ENCODE data around the gene SPEF1.
A peak's percentile ranks its signal among the peaks of the same experiment; 100 is the strongest.

The SPEF1 gene

DNA sequence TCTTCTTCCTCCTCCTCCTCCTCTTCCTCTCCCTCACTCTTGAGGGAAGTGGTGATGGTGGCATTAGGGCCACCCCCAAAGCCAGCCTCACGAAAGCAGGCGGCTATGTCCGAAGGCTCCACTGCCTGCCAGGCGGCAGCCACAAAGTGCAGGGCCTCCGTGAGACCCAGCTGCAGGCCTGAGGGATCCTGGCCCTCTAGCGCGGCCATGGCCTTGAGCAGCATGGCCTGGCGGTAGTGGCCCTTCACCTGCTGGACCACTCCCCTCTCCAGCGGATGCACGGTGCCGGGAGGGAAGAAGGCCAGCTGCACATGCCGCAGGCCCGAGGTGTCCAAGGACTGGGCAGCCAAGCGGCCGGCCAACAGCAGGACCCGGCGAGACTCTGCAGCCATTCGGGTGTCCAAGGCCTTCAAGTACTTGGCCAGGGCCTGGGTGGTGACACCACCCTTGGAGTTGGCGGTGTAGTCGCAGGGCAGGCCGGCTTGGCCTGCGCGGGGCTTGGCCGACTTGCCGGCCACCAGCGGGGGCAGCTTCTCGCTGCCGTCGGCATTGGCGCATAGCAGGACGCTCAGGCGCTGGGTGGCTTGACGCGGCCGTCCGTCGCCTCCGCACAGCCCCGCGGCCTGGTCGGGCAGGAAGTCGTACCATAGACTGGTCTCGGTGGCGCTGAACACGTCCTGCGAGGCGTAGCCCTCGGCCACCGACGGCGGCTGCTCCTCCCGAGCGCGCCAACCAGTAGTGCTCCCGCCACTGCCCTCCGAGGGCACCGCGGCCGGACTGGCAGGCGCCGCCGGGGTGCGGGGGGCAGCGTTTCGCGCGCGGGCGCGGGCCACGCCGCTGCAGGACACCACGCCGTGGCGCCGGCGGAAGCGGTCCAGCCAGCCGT, 4.2 kb upstream of the SPEF1 start:
- Mint-ChIP-seq H3K36me3 (peaks cover 20% of the 10 kb centered on the region), H3K4me1 (peaks cover 65% of the 10 kb centered on the region), H3K4me3 (peak overlapping the region; percentile 70), H3K9me3 (no peaks in the 10 kb centered on the region), H3K27ac (peak overlapping the region; percentile 79)
- DNase-seq (ENCODE audit: low spot score in 2 of 2) (no peak), ATAC-seq (no peak)

- H3K4me1 Mint-ChIP-seq: peaks cover 65% of the 10 kb centered on the region
- ATAC-seq (no peak), DNase-seq (ENCODE audit: low spot score in 2 of 2) (no peak)
- peak overlapping the region; percentile 70 for H3K4me3 Mint-ChIP-seq
- peak overlapping the region; percentile 79 for H3K27ac Mint-ChIP-seq
- H3K9me3 Mint-ChIP-seq: no peaks in the 10 kb centered on the region
- H3K36me3 Mint-ChIP-seq: peaks cover 20% of the 10 kb centered on the region
These were observed 3.6 kb upstream of the SPEF1 start for GRCh38 chr20:3784863-3785239.

DNA sequence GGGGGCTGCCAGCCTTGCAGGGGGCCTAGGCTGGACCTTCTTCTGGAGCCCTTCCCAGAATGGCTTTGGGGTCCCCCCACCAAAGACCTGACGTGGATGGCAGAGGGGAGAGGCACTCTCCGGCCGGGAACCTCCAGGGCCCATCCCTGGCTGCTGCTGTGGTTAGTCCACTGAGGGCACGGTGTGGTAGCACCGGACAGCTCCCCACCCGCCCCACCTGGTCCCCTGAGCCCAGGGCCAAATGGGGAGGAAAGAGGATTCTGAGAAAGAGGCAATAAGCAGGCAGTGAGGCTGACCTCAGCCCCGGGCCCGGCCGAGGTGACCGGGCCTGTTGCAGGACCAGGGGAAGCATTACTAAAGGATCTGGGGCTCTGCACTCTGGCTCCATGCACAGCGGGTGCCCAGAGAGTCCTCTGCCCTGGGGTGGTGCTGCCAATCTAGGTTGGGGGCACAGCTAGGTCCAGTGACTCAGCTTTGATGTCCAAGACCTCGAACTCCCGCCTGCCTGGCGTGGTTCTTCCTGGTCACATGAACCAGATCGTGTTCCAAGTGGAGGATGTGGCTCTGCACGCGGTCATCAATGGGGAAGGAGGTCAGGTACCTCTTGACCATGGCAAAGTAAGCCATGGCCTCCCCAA, 3.1 kb upstream of the SPEF1 start:
- Mint-ChIP-seq H3K4me3 (peak overlapping the region; percentile 70), H3K36me3 (peaks cover 20% of the 10 kb centered on the region), H3K4me1 (peaks cover 67% of the 10 kb centered on the region), H3K9me3 (no peaks in the 10 kb centered on the region), H3K27ac (peak overlapping the region; percentile 79)
- ATAC-seq: no peak
- DNase-seq (ENCODE audit: low spot score in 2 of 2): no peak

GRCh38 chr20:3783511-3784195, 2.4 kb upstream of the SPEF1 start:
- no peak overlapping the region for H3K4me3 Mint-ChIP-seq
- no peak for DNase-seq (ENCODE audit: low spot score in 2 of 2)

GRCh38 chr20:3783068-3783489, 1.8 kb upstream of the SPEF1 start:
- peak overlapping the region; percentile 79 for H3K27ac Mint-ChIP-seq
- no peaks in the 10 kb centered on the region for H3K9me3 Mint-ChIP-seq
- H3K4me1 Mint-ChIP-seq: peaks cover 69% of the 10 kb centered on the region
- no peak for DNase-seq (ENCODE audit: low spot score in 2 of 2)
- H3K4me3 Mint-ChIP-seq: no peak overlapping the region
- H3K36me3 Mint-ChIP-seq: peaks cover 20% of the 10 kb centered on the region
- no peak for ATAC-seq

More at GRCh38 chr20:3783511-3784195, 2.4 kb upstream of the SPEF1 start:
- no peaks in the 10 kb centered on the region for H3K9me3 Mint-ChIP-seq
- peak overlapping the region; percentile 79 for H3K27ac Mint-ChIP-seq
- peaks cover 20% of the 10 kb centered on the region for H3K36me3 Mint-ChIP-seq
- peaks cover 68% of the 10 kb centered on the region for H3K4me1 Mint-ChIP-seq
- ATAC-seq: no peak

GRCh38 chr20:3782597-3782996, 1.3 kb upstream of the SPEF1 start:
- DNase-seq (ENCODE audit: low spot score in 2 of 2) (no peak), ATAC-seq (no peak)
- H3K27ac Mint-ChIP-seq: no peak overlapping the region
- H3K9me3 Mint-ChIP-seq: no peaks in the 10 kb centered on the region
- H3K4me1 Mint-ChIP-seq: peaks cover 68% of the 10 kb centered on the region
- H3K36me3 Mint-ChIP-seq: peaks cover 20% of the 10 kb centered on the region
- H3K4me3 Mint-ChIP-seq: no peak overlapping the region

- peak overlapping the region; percentile 80 for H3K4me3 Mint-ChIP-seq
These were observed 2.3 kb downstream of the SPEF1 start for GRCh38 chr20:3778976-3779375.

DNA sequence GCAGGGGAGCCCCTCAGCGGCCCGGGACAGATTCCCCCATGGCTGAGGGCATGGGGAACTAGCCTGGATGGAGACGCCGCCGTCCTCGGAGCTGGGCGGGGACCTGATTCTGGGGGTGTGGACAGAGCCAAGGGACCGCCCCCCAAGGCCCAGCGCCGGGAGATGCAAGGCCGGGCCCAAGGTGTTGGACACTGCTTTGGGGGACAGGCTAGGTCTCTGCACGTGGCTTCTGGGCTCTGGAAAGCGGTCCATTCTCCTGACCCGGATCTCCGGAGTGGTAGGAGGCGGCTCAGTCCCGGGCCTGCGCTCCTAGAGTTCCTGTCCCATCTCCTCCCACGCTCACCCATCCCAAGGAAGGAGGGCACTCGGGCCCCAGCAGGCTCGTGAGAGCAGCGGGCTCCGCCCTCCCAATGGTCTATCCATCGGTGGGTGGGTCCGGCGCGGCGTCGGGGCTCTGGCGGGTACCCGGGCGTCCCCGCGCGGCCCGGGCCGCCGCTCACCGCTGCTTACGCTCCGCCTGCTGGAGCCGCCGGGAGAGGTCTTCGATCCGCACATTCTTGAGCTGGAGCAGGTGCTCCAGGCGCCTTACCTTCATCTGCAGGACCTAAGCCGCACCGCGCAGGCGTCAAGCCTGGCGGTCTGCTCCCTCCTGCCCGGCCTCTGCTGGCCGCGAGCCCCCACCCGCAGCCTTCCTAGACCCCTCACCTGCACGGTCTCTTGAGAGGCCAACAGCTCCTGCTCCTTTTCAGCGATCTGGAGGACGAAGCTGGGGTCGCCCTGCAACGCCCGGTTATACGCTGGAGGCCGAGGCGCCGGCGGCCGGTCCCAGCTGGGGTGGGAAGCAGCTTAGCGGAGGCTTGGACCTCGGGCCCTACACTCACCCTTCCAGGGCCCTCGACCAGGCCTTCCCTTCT, 3.3 kb downstream of the SPEF1 start:
- DNase-seq (ENCODE audit: low spot score in 2 of 2) (peak; percentile 45 to 77), ATAC-seq (peak; percentile 89)
- H3K4me1 Mint-ChIP-seq: peaks cover 53% of the 10 kb centered on the region
- peak overlapping the region; percentile 80 for H3K4me3 Mint-ChIP-seq
- H3K9me3 Mint-ChIP-seq: no peaks in the 10 kb centered on the region
- H3K36me3 Mint-ChIP-seq: no peaks in the 10 kb centered on the region
- H3K27ac Mint-ChIP-seq: peak overlapping the region; percentile 43

More at GRCh38 chr20:3778976-3779375, 2.3 kb downstream of the SPEF1 start:
- ATAC-seq: no peak
- Mint-ChIP-seq H3K36me3 (peaks cover 6% of the 10 kb centered on the region), H3K4me1 (peaks cover 61% of the 10 kb centered on the region), H3K9me3 (no peaks in the 10 kb centered on the region), H3K27ac (no peak overlapping the region)
- no peak for DNase-seq (ENCODE audit: low spot score in 2 of 2)

DNA sequence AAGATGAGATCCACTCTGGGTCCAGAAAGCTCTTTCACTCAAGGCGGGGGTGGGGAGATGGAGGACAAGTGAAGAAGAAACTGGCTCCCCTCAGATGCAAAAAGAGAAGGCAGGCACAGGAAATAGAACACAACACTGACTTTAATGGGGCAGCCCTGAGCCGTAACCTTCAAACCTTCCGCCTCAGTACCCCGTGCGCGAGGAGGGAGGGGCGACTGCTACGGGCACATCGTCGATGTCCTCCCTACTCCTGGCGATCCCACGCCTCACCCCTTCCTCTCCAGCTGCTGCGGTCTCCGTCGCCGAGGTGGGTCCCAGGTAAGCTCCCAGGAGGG, 3.9 kb downstream of the SPEF1 start:
- DNase-seq (ENCODE audit: low spot score in 2 of 2): no peak
- H3K27ac Mint-ChIP-seq: peak overlapping the region; percentile 43
- peak; percentile 62 for ATAC-seq
- H3K4me3 Mint-ChIP-seq: peak overlapping the region; percentile 80
- H3K4me1 Mint-ChIP-seq: peaks cover 48% of the 10 kb centered on the region
- H3K36me3 Mint-ChIP-seq: no peaks in the 10 kb centered on the region
- H3K9me3 Mint-ChIP-seq: no peaks in the 10 kb centered on the region

DNA sequence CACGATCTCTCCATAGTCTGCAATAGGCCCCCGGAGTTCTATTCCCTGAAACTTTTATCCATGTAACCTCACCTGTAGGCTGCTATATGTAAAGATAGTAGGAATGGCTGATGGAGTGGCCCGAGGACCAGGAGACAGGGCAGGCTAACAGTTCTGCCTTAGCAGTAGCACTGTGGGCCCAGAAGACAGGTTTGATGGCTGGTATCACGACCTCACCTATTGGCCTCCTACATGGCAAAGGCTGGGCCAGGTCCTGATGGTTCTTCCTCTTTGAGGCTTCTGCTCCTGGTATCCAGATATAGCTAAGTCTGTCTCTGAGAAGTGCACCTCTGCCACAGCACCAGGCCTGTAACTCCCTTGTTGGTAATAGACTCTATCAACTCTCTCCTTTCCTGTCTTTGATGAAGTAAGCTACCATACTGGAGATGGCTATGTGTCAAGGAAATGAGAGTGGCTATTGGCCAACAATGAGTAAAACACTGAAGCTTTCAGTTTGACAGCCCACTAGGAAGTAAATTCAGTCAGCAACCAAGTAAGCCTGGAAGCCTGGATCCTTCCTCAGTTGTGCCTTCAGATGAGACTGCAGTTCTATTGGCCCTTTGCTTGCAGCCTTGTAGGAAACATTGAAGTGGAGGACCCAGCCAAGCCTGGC, 5.7 kb downstream of the SPEF1 start:
- DNase-seq (ENCODE audit: low spot score in 2 of 2) (no peak), ATAC-seq (no peak)
- H3K4me3 Mint-ChIP-seq: no peak overlapping the region
- H3K4me1 Mint-ChIP-seq: peaks cover 30% of the 10 kb centered on the region
- H3K27ac Mint-ChIP-seq: no peak overlapping the region
- no peaks in the 10 kb centered on the region for H3K36me3 Mint-ChIP-seq
- H3K9me3 Mint-ChIP-seq: no peaks in the 10 kb centered on the region

DNA sequence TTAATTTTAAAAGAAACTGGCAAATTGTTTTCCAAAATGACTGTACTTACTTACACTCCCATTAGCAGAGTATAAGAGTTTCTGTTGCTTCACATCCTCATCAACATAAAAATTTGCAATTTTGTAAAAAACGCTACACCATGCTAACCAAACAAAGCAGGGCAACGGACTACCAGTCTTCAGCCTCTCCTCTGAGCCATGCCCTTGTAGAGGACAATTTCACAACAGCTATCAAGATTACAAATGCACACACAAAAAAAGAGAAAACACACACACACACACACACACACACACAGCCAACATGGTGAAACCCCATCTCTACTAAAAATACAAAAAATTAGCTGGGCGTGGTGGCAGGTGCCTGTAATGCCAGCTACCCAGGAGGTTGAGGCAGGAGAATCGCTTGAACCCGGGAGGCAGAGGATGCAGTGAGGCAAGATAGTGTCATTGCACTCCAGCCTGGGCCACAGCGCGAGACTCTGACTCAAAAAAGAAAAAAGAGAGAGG, 9.6 kb downstream of the SPEF1 start:
- H3K4me1 Mint-ChIP-seq: peaks cover 19% of the 10 kb centered on the region
- DNase-seq (ENCODE audit: low spot score in 2 of 2) (no peak), ATAC-seq (no peak)
- no peak overlapping the region for H3K27ac Mint-ChIP-seq
- no peaks in the 10 kb centered on the region for H3K9me3 Mint-ChIP-seq
- H3K36me3 Mint-ChIP-seq: peaks cover 6% of the 10 kb centered on the region
- H3K4me3 Mint-ChIP-seq: no peak overlapping the region

DNA sequence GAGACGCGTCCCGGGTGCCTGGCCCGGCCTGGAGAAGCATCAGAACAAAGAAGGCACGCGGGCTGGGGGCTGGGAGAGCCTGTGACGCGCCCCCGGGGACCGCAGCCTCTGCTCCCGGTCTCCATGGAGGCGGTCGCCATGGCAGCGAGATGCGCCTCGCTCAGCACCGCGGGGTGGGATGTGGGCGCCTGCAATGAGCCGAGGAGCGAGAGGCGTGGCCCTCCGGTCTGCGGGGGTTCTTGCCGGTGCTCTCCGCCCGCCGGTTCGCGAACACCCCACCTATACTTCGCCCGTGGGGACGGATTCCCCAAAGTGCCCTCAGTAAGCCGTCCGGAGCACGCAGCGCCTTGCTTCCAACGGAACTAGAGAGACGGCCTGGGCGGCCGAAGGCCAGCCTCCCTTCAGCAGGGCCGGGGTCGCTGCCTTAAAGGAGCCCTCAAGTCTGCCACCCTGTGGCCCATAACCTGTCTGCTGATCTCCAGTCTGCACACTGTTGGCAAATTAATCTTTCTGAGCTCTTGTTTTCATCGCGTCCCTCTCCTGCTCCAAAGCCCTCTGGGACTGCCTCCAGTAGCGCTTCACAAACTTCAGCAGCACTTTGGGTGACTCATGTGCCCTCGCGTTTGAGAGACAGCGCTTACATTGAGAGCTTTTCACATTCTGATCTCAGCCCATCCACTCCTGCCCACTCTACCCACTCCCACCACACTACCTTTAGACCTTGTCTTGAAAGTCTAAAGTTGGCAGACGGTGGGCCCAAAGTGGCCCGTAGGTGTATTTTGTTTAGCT, 12.7 kb downstream of the SPEF1 start:
- Mint-ChIP-seq H3K36me3 (peaks cover 6% of the 10 kb centered on the region), H3K4me1 (peaks cover 43% of the 10 kb centered on the region), H3K4me3 (peak overlapping the region; percentile 86), H3K9me3 (no peaks in the 10 kb centered on the region), H3K27ac (peak overlapping the region; percentile 94)
- peak; percentile 65 to 88 for DNase-seq (ENCODE audit: low spot score in 2 of 2)
- peak; percentile 77 for ATAC-seq

DNA sequence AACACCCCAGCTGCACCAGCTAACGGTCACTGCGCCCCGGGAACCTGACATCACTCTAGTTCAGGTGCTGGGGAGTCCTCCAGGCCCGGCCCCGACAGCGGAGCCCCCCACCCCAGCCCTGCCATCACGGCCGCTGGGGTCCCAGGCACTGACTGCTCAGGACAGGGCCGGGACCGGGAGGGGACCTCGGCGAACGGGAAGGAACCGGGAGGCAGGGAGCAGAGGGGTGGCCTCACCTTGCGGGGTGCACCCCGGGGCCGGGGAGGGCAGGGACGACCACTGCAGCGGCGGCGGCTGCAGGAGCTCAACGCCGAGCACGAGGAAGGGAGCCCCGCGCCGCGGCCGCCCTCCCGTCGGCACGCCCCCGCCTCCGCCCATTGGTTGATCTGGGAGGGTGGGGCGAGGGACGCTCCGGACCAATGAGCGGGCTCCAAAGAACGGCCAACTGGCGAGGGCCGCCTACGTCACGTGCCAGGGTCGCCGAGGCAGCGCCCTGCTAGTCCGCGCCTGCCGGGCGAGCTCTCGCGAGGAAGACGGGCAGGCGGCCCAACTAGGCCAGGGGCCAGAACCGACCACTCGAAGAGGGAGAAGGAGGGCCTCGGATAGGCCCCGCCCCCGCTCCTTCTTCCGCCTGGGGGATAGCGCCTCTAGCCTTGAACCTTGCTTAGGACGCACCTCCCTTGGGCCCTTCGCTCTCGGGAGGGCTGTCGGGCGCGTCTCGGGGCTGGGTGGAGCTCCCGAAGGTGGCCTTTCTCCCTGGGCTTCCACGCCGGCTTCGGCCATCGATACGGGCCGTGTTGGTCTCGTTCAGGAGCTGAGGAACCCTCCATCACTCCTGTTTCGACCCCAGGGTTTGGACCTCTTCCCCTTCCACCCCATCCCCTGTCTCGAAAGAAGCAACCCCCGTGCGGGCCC, 13.6 kb downstream of the SPEF1 start, which contains the start of gene ADISSP:
TSS of gene ADISSP (minus strand) at position 327 of the 915 bp plus-strand sequence. CDS start 7,653 bp downstream, outside the sequence.
- peak within 1 kb of the TSS; percentile 94 for H3K27ac Mint-ChIP-seq
- DNase-seq (ENCODE audit: low spot score in 2 of 2) (peak; percentile 96 to 97), ATAC-seq (peak; percentile 94)
- no peaks in the 10 kb centered on the region for H3K9me3 Mint-ChIP-seq
- peaks cover 43% of the 10 kb centered on the region for H3K4me1 Mint-ChIP-seq
- H3K4me3 Mint-ChIP-seq: peak within 1 kb of the TSS; percentile 86
- H3K36me3 Mint-ChIP-seq: peaks cover 6% of the 10 kb centered on the region
